HG03039 (cell line): ENCODE measurements around the gene PCK2.

Experiments
- ATAC-seq: cut with Tn5 transposase; IDR thresholded peaks from one replicate; pipeline ENCODE4 v1.9.1; 2021; ENCODE audit warnings: mild to moderate bottlenecking, moderate library complexity; ENCODE audit not compliant: unreplicated experiment

The PCK2 gene

GRCh38 chr14:24060984-24061913 lies 32.9 kb upstream of the PCK2 start:
- no peak for ATAC-seq

GRCh38 chr14:24062216-24062980 lies 31.7 kb upstream of the PCK2 start:
- ATAC-seq, result no peak

GRCh38 chr14:24063263-24063836 lies 30.8 kb upstream of the PCK2 start:
- no peak for ATAC-seq

GRCh38 chr14:24064091-24064795 lies 29.9 kb upstream of the PCK2 start:
- no peak for ATAC-seq

GRCh38 chr14:24064856-24065255 lies 29.3 kb upstream of the PCK2 start:
- ATAC-seq, result no peak

GRCh38 chr14:24065408-24065807 lies 28.7 kb upstream of the PCK2 start:
- ATAC-seq, result no peak

- ATAC-seq, result no peak
Observed at GRCh38 chr14:24066496-24067132, 27.5 kb upstream of the PCK2 start.

- no peak for ATAC-seq
Observed at GRCh38 chr14:24067133-24068082, 26.7 kb upstream of the PCK2 start.

- no peak for ATAC-seq
Observed at GRCh38 chr14:24068711-24069410, 25.2 kb upstream of the PCK2 start.

- no peak for ATAC-seq
Observed at GRCh38 chr14:24069411-24069735, 24.7 kb upstream of the PCK2 start.

- no peak for ATAC-seq
Observed at GRCh38 chr14:24070285-24071143, 23.6 kb upstream of the PCK2 start.

GRCh38 chr14:24071144-24071697 lies 22.9 kb upstream of the PCK2 start, which contains the start of gene CPNE6:
Gene CPNE6 (plus strand): TSS chr14:24071562. CDS start chr14:24072937, 1,375 bp downstream.
- no peak for ATAC-seq

- ATAC-seq, result no peak
Observed at GRCh38 chr14:24071836-24072430, 22.2 kb upstream of the PCK2 start.

GRCh38 chr14:24072436-24072835 lies 21.7 kb upstream of the PCK2 start:
- ATAC-seq, result no peak

- no peak for ATAC-seq
Observed at GRCh38 chr14:24072881-24073877, 20.9 kb upstream of the PCK2 start.
